Mesenchymal stem cell (in vitro differentiated cells and primary cell): Measurements from ENCODE around the gene CADM1.
A peak's percentile ranks its signal among the peaks of the same experiment; 100 is the strongest.

Experiments
- DNase-seq: peaks from one replicate; pipeline ENCODE4 v3.0.0-alpha.2; 2013
- H2AFZ ChIP-seq: one replicate; pipeline ENCODE4 v1.6.1; 2013; ENCODE audit warnings: low read depth, mild to moderate bottlenecking, control low read depth, inconsistent platforms, low read length, moderate library complexity
- H2AK5ac ChIP-seq: 2 replicates; pipeline ENCODE4 v1.6.1; 2013; ENCODE audit warnings: low read length, moderate library complexity, mild to moderate bottlenecking, inconsistent platforms; ENCODE audit not compliant: severe bottlenecking
- H2BK120ac ChIP-seq: one replicate; pipeline ENCODE4 v1.6.1; 2013; ENCODE audit warnings: low read depth, mild to moderate bottlenecking, inconsistent platforms, low read length, moderate library complexity
- H2BK12ac ChIP-seq, 2 experiments: one replicate each; pipeline ENCODE4 v1.6.1; 2013; ENCODE audit warnings: inconsistent platforms in 2 of 2, low read length in 2 of 2, mild to moderate bottlenecking in 2 of 2, moderate library complexity in 2 of 2, control low read depth in 1 of 2
- H2BK15ac ChIP-seq: one replicate; pipeline ENCODE4 v1.6.1; 2013; ENCODE audit warnings: mild to moderate bottlenecking, low read depth, inconsistent platforms; ENCODE audit not compliant: poor library complexity, severe bottlenecking
- H2BK5ac ChIP-seq: 2 replicates; pipeline ENCODE4 v1.6.1; 2013; ENCODE audit warnings: low read depth, mild to moderate bottlenecking, low read length, control low read depth, inconsistent platforms; ENCODE audit not compliant: poor library complexity, severe bottlenecking
- H3K14ac ChIP-seq, 2 experiments: one replicate each; pipeline ENCODE4 v1.6.1; 2013; ENCODE audit warnings: inconsistent platforms in 2 of 2, low read length in 2 of 2, control low read depth in 1 of 2, mild to moderate bottlenecking in 1 of 2, moderate library complexity in 1 of 2
- H3K18ac ChIP-seq, 2 experiments: one replicate each; pipeline ENCODE4 v1.6.1; 2013; ENCODE audit warnings: inconsistent platforms in 2 of 2, low read length in 2 of 2, control low read depth in 1 of 2, low read depth in 1 of 2, mild to moderate bottlenecking in 1 of 2
- H3K23ac ChIP-seq, 2 experiments: one replicate each; pipeline ENCODE4 v1.6.1; 2013; ENCODE audit warnings: inconsistent platforms in 2 of 2, low read length in 2 of 2, mild to moderate bottlenecking in 2 of 2, moderate library complexity in 2 of 2, control low read depth in 1 of 2
- H3K27ac ChIP-seq: 2 replicates; pipeline ENCODE4 v1.5.1; 2013; ENCODE audit warnings: mild to moderate bottlenecking, moderate library complexity, low read length, control low read depth, inconsistent platforms; ENCODE audit not compliant: poor library complexity, severe bottlenecking
- H3K27me3 ChIP-seq, 2 experiments: 2 replicates each; pipeline versions ENCODE4 v1.6.1 to v1.7.0; 2013; ENCODE audit warnings: low read length in 2 of 2, mild to moderate bottlenecking in 2 of 2, moderate library complexity in 2 of 2, control low read depth in 1 of 2, inconsistent platforms in 1 of 2; ENCODE audit not compliant: control insufficient read depth in 1 of 2, insufficient read depth in 1 of 2
- H3K36me3 ChIP-seq, 2 experiments: 2 replicates each; pipeline versions ENCODE4 v1.6.1 to v1.7.0; 2013; ENCODE audit warnings: low read length in 2 of 2, control low read depth in 1 of 2, inconsistent platforms in 1 of 2, low read depth in 1 of 2, mild to moderate bottlenecking in 1 of 2; ENCODE audit not compliant: insufficient read depth in 2 of 2, control insufficient read depth in 1 of 2
- H3K4ac ChIP-seq, 2 experiments: one replicate each; pipeline ENCODE4 v1.6.1; 2013; ENCODE audit warnings: inconsistent platforms in 2 of 2, low read length in 2 of 2, mild to moderate bottlenecking in 2 of 2, moderate library complexity in 2 of 2, control low read depth in 1 of 2, low read depth in 1 of 2
- H3K4me1 ChIP-seq: 2 replicates; pipeline ENCODE4 v1.6.1; 2013; ENCODE audit warnings: low read depth, low read length, control low read depth; ENCODE audit not compliant: control insufficient read depth, insufficient read depth
- H3K4me2 ChIP-seq: 2 replicates; pipeline ENCODE4 v1.6.1; 2013; ENCODE audit warnings: low read length, mild to moderate bottlenecking, inconsistent platforms; ENCODE audit not compliant: poor library complexity, severe bottlenecking
- H3K4me3 ChIP-seq, 2 experiments: 2 replicates each; pipeline versions ENCODE4 v1.5.1 to v1.7.0; 2013; ENCODE audit warnings: low read length in 2 of 2, mild to moderate bottlenecking in 2 of 2, control low read depth in 1 of 2, low read depth in 1 of 2; ENCODE audit not compliant: insufficient read depth in 1 of 2
- H3K79me1 ChIP-seq: replicated peaks from 2 replicates; pipeline ENCODE4 v1.6.1; 2013; ENCODE audit warnings: mild to moderate bottlenecking, control low read depth, low read length, inconsistent platforms; ENCODE audit not compliant: poor library complexity, severe bottlenecking
- H3K9ac ChIP-seq: 2 replicates; pipeline ENCODE4 v1.7.0; 2013; ENCODE audit warnings: mild to moderate bottlenecking, low read length, moderate library complexity
- H3K9me3 ChIP-seq: 2 replicates; pipeline ENCODE4 v1.7.0; 2013; ENCODE audit warnings: mild to moderate bottlenecking, low read length; ENCODE audit not compliant: control insufficient read depth
- H4K8ac ChIP-seq: one replicate; pipeline ENCODE4 v1.6.1; 2013; ENCODE audit warnings: inconsistent platforms, mild to moderate bottlenecking, low read length, moderate library complexity
- H4K91ac ChIP-seq: one replicate; pipeline ENCODE4 v1.6.1; 2013; ENCODE audit warnings: mild to moderate bottlenecking, low read length, inconsistent platforms
- WGBS: methylation state at CpG from one replicate; pipeline ENCODE4 v1.1.7; 2013; ENCODE audit warnings: mixed read lengths; 5-methylcytosine and 5-hydroxymethylcytosine counted together

Gene CADM1

DNA sequence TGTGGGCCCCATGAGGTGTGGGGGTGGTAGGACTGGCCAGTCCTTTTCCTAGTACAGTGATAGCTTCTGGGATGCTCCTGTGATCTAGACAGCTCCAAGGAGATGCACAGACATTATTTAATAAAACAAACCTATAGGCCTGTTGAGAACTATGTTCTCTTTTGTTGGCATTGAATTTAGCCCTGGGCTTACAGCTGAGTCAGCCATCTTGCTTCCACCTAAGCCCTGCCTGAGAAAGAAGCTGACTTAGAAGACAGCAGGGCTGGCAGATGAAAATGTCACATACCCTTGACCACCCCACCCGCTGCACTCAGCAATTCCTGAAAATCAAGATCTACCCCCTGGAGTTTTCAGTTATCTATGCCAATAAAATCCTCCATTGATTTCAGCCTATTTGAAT lies 353.2 kb downstream of the CADM1 start:
- H3K36me3 ChIP-seq: no peaks in the 10 kb centered on the region
- no peak overlapping the region for H3K27ac ChIP-seq
- no peak overlapping the region for H2BK5ac ChIP-seq
- no peaks in the 10 kb centered on the region for H3K9me3 ChIP-seq
- no peak overlapping the region for H2BK15ac ChIP-seq
- no peak for DNase-seq
- no peak overlapping the region for H3K9ac ChIP-seq
- H3K18ac ChIP-seq: no peak overlapping the region
- no peak overlapping the region for H4K91ac ChIP-seq
- H3K27me3 ChIP-seq: no peaks in the 10 kb centered on the region
- H3K14ac ChIP-seq: no peak overlapping the region
- no peak overlapping the region for H3K4me2 ChIP-seq
- no peak overlapping the region for H2AK5ac ChIP-seq
- no peak overlapping the region for H3K23ac ChIP-seq
- no peak overlapping the region for H4K8ac ChIP-seq
- H3K79me1 ChIP-seq: no peaks in the 10 kb centered on the region
- H2AFZ ChIP-seq: no peak overlapping the region
- no peak overlapping the region for H3K4ac ChIP-seq
- H2BK120ac ChIP-seq: no peak overlapping the region
- H3K4me3 ChIP-seq: no peak overlapping the region
- H2BK12ac ChIP-seq: no peak overlapping the region
- peaks cover 7% of the 10 kb centered on the region for H3K4me1 ChIP-seq
- WGBS: 100% methylated on average over 1 of the region's 1 CpG

- no peak overlapping the region for H3K4ac ChIP-seq
Measured at GRCh38 chr11:115148691-115149090, 355.5 kb downstream of the CADM1 start.

GRCh38 chr11:115148101-115148500 lies 356.1 kb downstream of the CADM1 start:
- H2BK5ac ChIP-seq: no peak overlapping the region
- H4K8ac ChIP-seq: no peak overlapping the region
- peak overlapping the region; percentile 0 for H2BK15ac ChIP-seq
- DNase-seq: no peak
- no peak overlapping the region for H2AFZ ChIP-seq
- peaks cover 0 to 14% of the 10 kb centered on the region in 2 experiments for H3K27me3 ChIP-seq
- 94% methylated on average over 4 of the region's 4 CpGs for WGBS
- H4K91ac ChIP-seq: peak overlapping the region; percentile 45
- H3K27ac ChIP-seq: no peak overlapping the region
- H3K36me3 ChIP-seq: no peaks in the 10 kb centered on the region
- H2BK120ac ChIP-seq: no peak overlapping the region
- H2BK12ac ChIP-seq: no peak overlapping the region
- H2AK5ac ChIP-seq: no peak overlapping the region
- H3K4me2 ChIP-seq: no peak overlapping the region
- H3K79me1 ChIP-seq: no peaks in the 10 kb centered on the region
- H3K9ac ChIP-seq: no peak overlapping the region
- no peak overlapping the region for H3K18ac ChIP-seq
- H3K4me1 ChIP-seq: peaks cover 5% of the 10 kb centered on the region
- H3K23ac ChIP-seq: no peak overlapping the region
- H3K9me3 ChIP-seq: no peaks in the 10 kb centered on the region
- no peak overlapping the region for H3K4ac ChIP-seq
- no peak overlapping the region for H3K14ac ChIP-seq
- H3K4me3 ChIP-seq: no peak overlapping the region

More at GRCh38 chr11:115148691-115149090, 355.5 kb downstream of the CADM1 start:
- Histone ChIP-seq H2BK15ac (peak overlapping the region; percentile 65), H3K4me2 (no peak overlapping the region), H2AK5ac (no peak overlapping the region), H4K91ac (peak overlapping the region; percentile 45), H3K4me1 (peaks cover 7% of the 10 kb centered on the region), H2AFZ (no peak overlapping the region), H3K4me3 (no peak overlapping the region), H3K79me1 (no peaks in the 10 kb centered on the region), H3K9ac (no peak overlapping the region), H2BK5ac (no peak overlapping the region), H3K36me3 (no peaks in the 10 kb centered on the region), H3K27ac (no peak overlapping the region), H3K9me3 (no peaks in the 10 kb centered on the region), H3K23ac (no peak overlapping the region), H3K27me3 (peaks cover 0 to 9% of the 10 kb centered on the region in 2 experiments), H2BK12ac (no peak overlapping the region), H2BK120ac (no peak overlapping the region), H3K18ac (no peak overlapping the region), H3K14ac (no peak overlapping the region), H4K8ac (peak overlapping the region; percentile 48)
- DNase-seq: no peak
- 65% methylated on average over 1 of the region's 2 CpGs for WGBS

DNA sequence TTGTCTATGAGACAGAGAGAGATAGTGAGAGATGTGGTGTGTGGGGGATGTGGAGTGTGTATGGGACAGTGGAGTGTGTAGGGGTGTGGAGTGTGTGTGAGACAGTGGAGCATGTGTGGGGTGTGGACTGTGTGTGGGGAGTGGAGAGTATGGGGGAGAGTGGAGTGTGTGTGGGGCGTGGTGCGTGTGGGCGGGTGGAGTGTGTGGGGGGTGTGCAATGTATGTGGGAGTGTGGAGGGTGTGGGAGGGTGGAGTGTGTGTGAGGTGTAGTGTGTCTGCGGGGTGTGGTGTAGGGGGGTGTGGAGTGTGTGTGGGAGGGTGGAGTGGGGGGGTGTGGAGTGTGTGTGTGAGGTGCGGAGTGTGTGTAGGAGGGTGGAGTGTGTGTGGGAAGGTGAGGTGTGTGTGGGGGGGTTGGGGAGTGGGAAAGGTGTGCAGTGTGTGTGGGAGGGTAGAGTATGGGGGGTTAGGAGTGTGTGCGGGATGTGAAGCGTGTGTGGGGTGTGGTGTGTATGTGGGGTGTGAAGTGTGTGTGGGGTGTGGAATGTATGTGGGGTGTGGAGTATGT lies 356.9 kb downstream of the CADM1 start:
- H2BK12ac ChIP-seq: no peak overlapping the region
- no peak overlapping the region for H3K23ac ChIP-seq
- H3K4me2 ChIP-seq: no peak overlapping the region
- peak overlapping the region in 1 of 2 experiments; percentile 36 for H3K14ac ChIP-seq
- H2BK120ac ChIP-seq: no peak overlapping the region
- H4K8ac ChIP-seq: no peak overlapping the region
- no peak overlapping the region for H3K4ac ChIP-seq
- H3K9me3 ChIP-seq: no peaks in the 10 kb centered on the region
- no peak overlapping the region for H2AK5ac ChIP-seq
- H3K18ac ChIP-seq: no peak overlapping the region
- H3K36me3 ChIP-seq: no peaks in the 10 kb centered on the region
- no peak for DNase-seq
- no peak overlapping the region for H2BK5ac ChIP-seq
- peaks cover 0 to 14% of the 10 kb centered on the region in 2 experiments for H3K27me3 ChIP-seq
- H2AFZ ChIP-seq: no peak overlapping the region
- H3K4me3 ChIP-seq: no peak overlapping the region
- H2BK15ac ChIP-seq: no peak overlapping the region
- no peak overlapping the region for H3K27ac ChIP-seq
- H4K91ac ChIP-seq: no peak overlapping the region
- no peaks in the 10 kb centered on the region for H3K79me1 ChIP-seq
- 98% methylated on average over 7 of the region's 7 CpGs for WGBS
- H3K4me1 ChIP-seq: peaks cover 3% of the 10 kb centered on the region
- H3K9ac ChIP-seq: no peak overlapping the region
